GM21360 (cell line): Measurements from ENCODE around the gene PDE11A.

Experiments
- ATAC-seq: cut with Tn5 transposase; IDR thresholded peaks from one replicate; pipeline ENCODE4 v1.9.1; 2021; ENCODE audit warnings: mild to moderate bottlenecking, moderate library complexity; ENCODE audit not compliant: unreplicated experiment

Gene PDE11A

GRCh38 chr2:177611310-177611886 is 461.2 kb downstream of the PDE11A start:
- no peak for ATAC-seq

GRCh38 chr2:177610813-177611212 is 461.8 kb downstream of the PDE11A start:
- ATAC-seq, result no peak

GRCh38 chr2:177606636-177607035 is 465.9 kb downstream of the PDE11A start:
- no peak for ATAC-seq

- no peak for ATAC-seq
Observed at GRCh38 chr2:177604271-177605065, 468.1 kb downstream of the PDE11A start.

- ATAC-seq, result no peak
Observed at GRCh38 chr2:177603768-177604167, 468.8 kb downstream of the PDE11A start.

- no peak for ATAC-seq
Observed at GRCh38 chr2:177603181-177603580, 469.4 kb downstream of the PDE11A start.

GRCh38 chr2:177602611-177603164 is 469.9 kb downstream of the PDE11A start:
- ATAC-seq, result no peak

- ATAC-seq, result no peak
Observed at GRCh38 chr2:177600917-177601316, 471.7 kb downstream of the PDE11A start.

GRCh38 chr2:177599956-177600355 is 472.6 kb downstream of the PDE11A start:
- no peak for ATAC-seq

- no peak for ATAC-seq
Observed at GRCh38 chr2:177599139-177599688, 473.4 kb downstream of the PDE11A start.

- ATAC-seq, result no peak
Observed at GRCh38 chr2:177598326-177599138, 474.0 kb downstream of the PDE11A start.

- no peak for ATAC-seq
Observed at GRCh38 chr2:177597759-177598158, 474.8 kb downstream of the PDE11A start.

- ATAC-seq, result no peak
Observed at GRCh38 chr2:177596866-177597265, 475.7 kb downstream of the PDE11A start.

- ATAC-seq, result no peak
Observed at GRCh38 chr2:177595126-177595845, 477.3 kb downstream of the PDE11A start.

GRCh38 chr2:177593402-177593801 is 479.2 kb downstream of the PDE11A start:
- no peak for ATAC-seq

GRCh38 chr2:177592945-177593344 is 479.6 kb downstream of the PDE11A start:
- no peak for ATAC-seq

GRCh38 chr2:177592397-177592796 is 480.2 kb downstream of the PDE11A start:
- ATAC-seq, result no peak

GRCh38 chr2:177589186-177589585 is 483.4 kb downstream of the PDE11A start:
- no peak for ATAC-seq

- no peak for ATAC-seq
Observed at GRCh38 chr2:177588671-177589070, 483.9 kb downstream of the PDE11A start.

GRCh38 chr2:177587371-177587770 is 485.2 kb downstream of the PDE11A start:
- no peak for ATAC-seq
